Smooth muscle cell (in vitro differentiated cells): ENCODE results near the gene TMEM237. TPM values are rescaled to one million over a fixed set of nuclear protein-coding genes. Genes with fewer than 3 reads are reported as not detected.
A peak's percentile ranks its signal among the peaks of the same experiment; 100 is the strongest.

Experiments used
- DNase-seq: peaks from one replicate; lab custom pipeline; 2025; ENCODE audit not compliant: unreplicated experiment; lab: John Stamatoyannopoulos, UW
- H2AFZ ChIP-seq: fragments of 200-600 bp; sonication (generic); 2 replicates; pipeline ENCODE4 v1.6.0; 2016; ENCODE audit warnings: antibody characterized with exemption, low read depth, mild to moderate bottlenecking
- H3F3A ChIP-seq: fragments of 200-600 bp; sonication (generic); 2 replicates; pipeline ENCODE4 v1.6.0; 2017; ENCODE audit warnings: antibody characterized with exemption, low read depth
- H3K27ac ChIP-seq: fragments of 200-600 bp; sonication (generic); 2 replicates; pipeline ENCODE4 v1.5.1; 2016; ENCODE audit warnings: low read depth, mild to moderate bottlenecking
- H3K27me3 ChIP-seq: fragments of 200-600 bp; sonication (generic); 2 replicates; pipeline ENCODE4 v1.6.1; 2016; ENCODE audit warnings: low read depth, mild to moderate bottlenecking
- H3K36me3 ChIP-seq: fragments of 200-600 bp; sonication (generic); 2 replicates; pipeline ENCODE4 v1.5.1; 2016; ENCODE audit warnings: low read depth
- H3K4me1 ChIP-seq: fragments of 200-600 bp; sonication (generic); 2 replicates; pipeline ENCODE4 v1.5.1; 2016; ENCODE audit warnings: low read depth
- H3K4me2 ChIP-seq: fragments of 200-600 bp; sonication (generic); 2 replicates; pipeline ENCODE4 v1.6.0; 2016; ENCODE audit warnings: mild to moderate bottlenecking
- H3K4me3 ChIP-seq: fragments of 200-600 bp; sonication (generic); 2 replicates; pipeline ENCODE4 v1.5.1; 2016; ENCODE audit warnings: mild to moderate bottlenecking
- H3K79me2 ChIP-seq: fragments of 200-600 bp; sonication (generic); 2 replicates; pipeline ENCODE4 v1.6.0; 2016; ENCODE audit warnings: low read depth, mild to moderate bottlenecking
- H3K9ac ChIP-seq: fragments of 200-600 bp; sonication (generic); 2 replicates; pipeline ENCODE4 v1.6.0; 2016; ENCODE audit warnings: low read depth
- H3K9me3 ChIP-seq: fragments of 200-600 bp; sonication (generic); replicated peaks from 2 replicates; pipeline ENCODE4 v1.5.1; 2016; ENCODE audit warnings: low read depth
- H4K20me1 ChIP-seq: fragments of 200-600 bp; sonication (generic); 2 replicates; pipeline ENCODE4 v1.6.0; 2016; ENCODE audit warnings: low read depth
- WGBS: methylation state at CpG from one replicate; pipeline ENCODE4 v1.1.7; 2016; ENCODE audit warnings: low lambda C conversion rate; 5-methylcytosine and 5-hydroxymethylcytosine counted together
- polyA plus RNA-seq: library from polyadenylated mRNA; unstranded; fragments of >200 nt; fragmentation: Nextera tagmentation; extraction: Ambion mirVana; gene quantifications from 2 replicates; pipeline ENCODE4 v1.2.1, GENCODE V29; 2016
- total RNA-seq: library from RNA; depleted of rRNA; stranded (reverse); fragments of >200 nt; gene quantifications from 2 replicates; pipeline ENCODE4 v1.2.3, GENCODE V29; 2014
- TF ChIP-seq, protein P1 (sequence below): fragments of 200-600 bp; sonication (generic); IDR thresholded peaks from 2 replicates; pipeline ENCODE4 v1.5.1; 2017; ENCODE audit warnings: borderline replicate concordance, mild to moderate bottlenecking, antibody characterized with exemption; ENCODE audit not compliant: insufficient read depth, poor library complexity, severe bottlenecking

TMEM237 gene
- total and polyA plus RNA-seq, 2 experiments from 2014 or later: 25.6 to 47.4 TPM

DNA sequence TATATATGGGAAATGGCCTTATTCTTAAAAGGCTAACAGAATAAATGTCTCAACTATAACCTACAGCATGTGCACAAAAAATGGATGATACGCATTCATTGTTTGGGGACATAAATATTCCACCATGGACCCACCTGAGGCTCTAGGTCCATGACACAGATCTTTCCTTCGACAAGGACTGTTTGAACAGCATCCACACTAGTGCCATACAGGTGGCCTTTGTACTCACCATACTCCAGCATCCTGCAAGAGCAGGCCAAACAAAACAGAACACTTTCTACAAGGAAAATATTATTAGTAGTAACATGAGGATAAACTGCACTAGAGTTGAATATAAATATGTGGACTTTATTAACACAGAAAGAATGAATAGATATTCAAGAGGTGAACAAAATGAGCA is 6.1 kb upstream of the TMEM237 start:
- Histone ChIP-seq H3K4me1 (peaks cover 1% of the 10 kb centered on the region), H3K27me3 (no peaks in the 10 kb centered on the region), H3K9ac (no peak overlapping the region), H3K79me2 (no peaks in the 10 kb centered on the region), H3K9me3 (no peaks in the 10 kb centered on the region), H3K36me3 (no peaks in the 10 kb centered on the region), H3K4me2 (no peak overlapping the region), H3F3A (no peaks in the 10 kb centered on the region), H3K27ac (no peak overlapping the region), H4K20me1 (no peaks in the 10 kb centered on the region), H3K4me3 (no peak overlapping the region), H2AFZ (no peak overlapping the region)
- DNase-seq: no peak
- 90% methylated on average over 2 of the region's 2 CpGs for WGBS
- TF ChIP-seq, protein P1, sequence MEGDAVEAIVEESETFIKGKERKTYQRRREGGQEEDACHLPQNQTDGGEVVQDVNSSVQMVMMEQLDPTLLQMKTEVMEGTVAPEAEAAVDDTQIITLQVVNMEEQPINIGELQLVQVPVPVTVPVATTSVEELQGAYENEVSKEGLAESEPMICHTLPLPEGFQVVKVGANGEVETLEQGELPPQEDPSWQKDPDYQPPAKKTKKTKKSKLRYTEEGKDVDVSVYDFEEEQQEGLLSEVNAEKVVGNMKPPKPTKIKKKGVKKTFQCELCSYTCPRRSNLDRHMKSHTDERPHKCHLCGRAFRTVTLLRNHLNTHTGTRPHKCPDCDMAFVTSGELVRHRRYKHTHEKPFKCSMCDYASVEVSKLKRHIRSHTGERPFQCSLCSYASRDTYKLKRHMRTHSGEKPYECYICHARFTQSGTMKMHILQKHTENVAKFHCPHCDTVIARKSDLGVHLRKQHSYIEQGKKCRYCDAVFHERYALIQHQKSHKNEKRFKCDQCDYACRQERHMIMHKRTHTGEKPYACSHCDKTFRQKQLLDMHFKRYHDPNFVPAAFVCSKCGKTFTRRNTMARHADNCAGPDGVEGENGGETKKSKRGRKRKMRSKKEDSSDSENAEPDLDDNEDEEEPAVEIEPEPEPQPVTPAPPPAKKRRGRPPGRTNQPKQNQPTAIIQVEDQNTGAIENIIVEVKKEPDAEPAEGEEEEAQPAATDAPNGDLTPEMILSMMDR: no peak

DNA sequence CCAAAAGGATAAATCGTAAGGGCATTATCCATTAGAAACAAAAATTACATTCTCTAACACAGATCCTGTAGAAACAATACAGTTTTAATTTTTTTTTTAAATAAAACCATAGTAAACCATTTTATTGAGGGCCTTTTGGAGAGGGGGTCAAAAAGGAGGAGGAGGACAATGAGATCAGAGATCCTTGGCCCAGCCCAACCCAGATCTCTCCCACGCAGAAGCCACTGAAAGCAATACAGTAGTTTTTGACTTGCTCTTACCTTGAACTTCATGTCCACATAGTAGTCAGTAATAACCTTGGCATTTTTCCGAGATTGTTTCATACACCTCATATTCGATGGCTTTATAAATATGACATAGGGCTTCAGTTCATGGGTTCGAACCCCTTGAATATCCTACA is 4.1 kb upstream of the TMEM237 start:
- peaks cover 12% of the 10 kb centered on the region for H3K4me1 ChIP-seq
- WGBS: 88% methylated on average over 5 of the region's 5 CpGs
- H3F3A ChIP-seq: no peaks in the 10 kb centered on the region
- TF ChIP-seq, protein P1: no peak
- H3K4me3 ChIP-seq: no peak overlapping the region
- no peaks in the 10 kb centered on the region for H3K36me3 ChIP-seq
- no peak overlapping the region for H2AFZ ChIP-seq
- H3K9me3 ChIP-seq: no peaks in the 10 kb centered on the region
- no peak for DNase-seq
- no peak overlapping the region for H3K4me2 ChIP-seq
- H4K20me1 ChIP-seq: no peaks in the 10 kb centered on the region
- H3K9ac ChIP-seq: no peak overlapping the region
- H3K27ac ChIP-seq: no peak overlapping the region
- no peaks in the 10 kb centered on the region for H3K27me3 ChIP-seq
- H3K79me2 ChIP-seq: no peaks in the 10 kb centered on the region

DNA sequence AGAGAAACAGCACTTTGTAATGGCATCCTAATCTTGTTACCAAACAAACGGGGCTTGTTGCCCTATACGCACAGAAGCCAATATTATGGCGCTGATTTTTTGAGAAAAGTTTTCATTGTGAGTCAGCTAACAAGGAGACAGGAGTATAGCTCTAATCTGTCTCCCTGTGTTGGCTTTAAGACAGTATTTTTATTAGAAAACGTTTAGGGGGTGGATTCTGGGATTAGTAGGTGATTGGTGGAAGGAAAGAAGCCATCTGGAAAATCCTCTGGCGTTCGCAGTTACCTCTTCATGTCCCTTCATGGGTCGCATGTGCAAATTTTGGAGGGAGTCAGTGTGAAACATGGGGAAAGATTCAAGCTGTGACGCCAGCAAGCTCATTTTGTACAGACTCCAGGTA is 698 bp upstream of the TMEM237 start:
- Histone ChIP-seq H2AFZ (peak overlapping the region; percentile 92), H3K4me2 (peak overlapping the region; percentile 81), H3K79me2 (peaks cover 9% of the 10 kb centered on the region), H3K27me3 (no peaks in the 10 kb centered on the region), H3K9me3 (no peaks in the 10 kb centered on the region), H4K20me1 (no peaks in the 10 kb centered on the region), H3K4me1 (peaks cover 12% of the 10 kb centered on the region), H3K9ac (peak overlapping the region; percentile 83), H3K27ac (peak overlapping the region; percentile 73), H3K36me3 (no peaks in the 10 kb centered on the region), H3F3A (peaks cover 4% of the 10 kb centered on the region), H3K4me3 (peak overlapping the region; percentile 70)
- no peak for DNase-seq
- 47% methylated on average over 8 of the region's 8 CpGs for WGBS
- TF ChIP-seq, protein P1: no peak

DNA sequence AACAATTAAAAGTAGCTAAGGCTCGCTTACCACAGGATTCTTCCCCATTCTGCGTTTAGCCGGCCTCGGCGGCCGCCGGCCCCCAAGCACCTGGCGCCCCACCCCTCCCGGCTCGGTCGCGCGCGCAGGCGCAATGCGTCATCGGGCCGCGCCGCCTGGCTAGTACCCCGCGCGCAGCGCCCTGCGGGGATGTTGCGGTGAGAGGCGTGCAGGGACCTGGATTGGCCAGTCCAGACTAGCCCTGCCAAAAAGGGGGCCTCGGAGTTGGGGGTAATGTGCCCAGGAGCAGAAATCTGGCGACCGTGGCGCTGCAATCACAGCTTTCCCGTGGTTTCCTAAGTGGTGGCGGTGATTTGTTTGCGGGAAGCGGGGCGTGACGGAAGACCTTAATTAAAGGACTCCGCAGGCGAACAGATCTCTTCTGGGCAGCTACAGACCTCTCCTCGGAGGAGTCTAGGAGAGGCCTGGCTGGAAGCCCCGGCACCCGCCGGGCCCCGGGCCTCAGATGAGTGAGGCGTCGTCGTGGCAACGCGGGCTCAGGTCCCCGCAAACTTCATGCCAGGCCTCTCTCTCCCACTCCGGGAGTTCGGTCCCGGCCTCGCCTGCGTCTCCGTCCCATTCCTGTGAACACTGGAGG is 606 bp downstream of the TMEM237 start:
- under 1% methylated on average over 49 of the region's 56 CpGs for WGBS

More for the DNA sequence above, 606 bp downstream of the TMEM237 start:
- Histone ChIP-seq H3K4me1 (peaks cover 12% of the 10 kb centered on the region), H3K9me3 (no peaks in the 10 kb centered on the region), H3F3A (peaks cover 4% of the 10 kb centered on the region), H3K79me2 (peaks cover 9% of the 10 kb centered on the region), H2AFZ (peak overlapping the region; percentile 92), H3K27me3 (no peaks in the 10 kb centered on the region), H3K9ac (peak overlapping the region; percentile 83), H3K27ac (peak overlapping the region; percentile 73), H3K36me3 (no peaks in the 10 kb centered on the region), H3K4me3 (peak overlapping the region; percentile 70), H3K4me2 (peak overlapping the region; percentile 81), H4K20me1 (no peaks in the 10 kb centered on the region)
- TF ChIP-seq, protein P1: no peak
- peak; percentile 53 for DNase-seq
